ENCODE data around the gene MAD1L1. TPM values are rescaled to one million over a fixed set of nuclear protein-coding genes. Genes with fewer than 3 reads are reported as not detected.

Gene MAD1L1
- total and polyA plus RNA-seq, 2 of the 13 experiments (the other 11 are each of a cell fraction or from before 2014, with no cell fraction given): 17.4 to 64.7 TPM

- intact Hi-C loops (cut with micrococcal nuclease; ENCODE audit: unreplicated experiment) (no loop called here), in situ Hi-C loops (cut with HindIII; ENCODE audit: extremely low pct_ligation_motif_present, low pct_unique_long_range_greater_than_20kb) (no loop called here)
- Histone ChIP-seq H3K79me2 (ENCODE audit: insufficient read depth, low read length) (no peaks in the 10 kb centered on the region), H2AFZ (ENCODE audit: low read length) (no peak overlapping the region), H3K36me3 (replicated peaks in 1 of 2; ENCODE audit: control insufficient read depth in 1 of 2, insufficient read depth in 2 of 2, low read length in 2 of 2) (no peaks in the 10 kb centered on the region), H3K4me1 (ENCODE audit: insufficient read depth, low read length) (peaks cover 10% of the 10 kb centered on the region), H3K27me3 (ENCODE audit: control insufficient read depth in 1 of 2, insufficient read depth in 2 of 2, low read length in 2 of 2) (no peaks in the 10 kb centered on the region; a peak in 1 of 5 replicates), H3K27ac (ENCODE audit: extremely low read length, insufficient read depth, low read length) (no peak overlapping the region), H3K4me2 (ENCODE audit: low read depth, low read length) (no peak overlapping the region), H3K9ac (ENCODE audit: insufficient read depth, low read depth, low read length) (no peak overlapping the region), H3K9me3 (ENCODE audit: low read length) (no peaks in the 10 kb centered on the region), H3K4me3 (replicated peaks in 1 of 3; ENCODE audit: insufficient read depth in 1 of 3, low read depth in 2 of 3, low read length in 3 of 3) (no peak overlapping the region), H4K20me1 (ENCODE audit: insufficient read depth, low read length) (no peaks in the 10 kb centered on the region)
- 98% methylated on average over 8 of the region's 19 CpGs for WGBS (ENCODE audit: low lambda C conversion rate)
- ChIA-PET CTCF (ENCODE audit: low intra/inter-chr PET ratio, low total read pairs) (no interaction called here), POLR2A (no interaction called here)
- BruUV-seq (replicated peaks): no TSS peak
- DNase-seq (ENCODE audit: low spot score) (no peak), FAIRE-seq (no peak), ATAC-seq (no peak)
- no peak for TF ChIP-seq GLI4 (CRISPR knock-in tag; IDR thresholded peaks at IDR 0.05; ENCODE audit: borderline replicate concordance)
- no peak for TF ChIP-seq ZNF274 (CRISPR knock-in tag; IDR thresholded peaks at IDR 0.05)
- no peak for TF ChIP-seq SOX6 (IDR thresholded peaks at IDR 0.05)
- TF ChIP-seq SOX6 (CRISPR knock-in tag; IDR thresholded peaks at IDR 0.05): no peak
- TF ChIP-seq ZBTB26 (CRISPR knock-in tag; IDR thresholded peaks at IDR 0.05; ENCODE audit: borderline replicate concordance): no peak
- no peak for TF ChIP-seq ATF3 (CRISPR knock-in tag; IDR thresholded peaks at IDR 0.05)
- TF ChIP-seq CBX2 (IDR thresholded peaks at IDR 0.05; ENCODE audit: low read depth, low read length): no peak
- TF ChIP-seq CBX2 (CRISPR knock-in tag; IDR thresholded peaks at IDR 0.05; ENCODE audit: low read depth): no peak
- no peak for TF ChIP-seq ZNF33A (CRISPR knock-in tag; IDR thresholded peaks at IDR 0.05; ENCODE audit: borderline replicate concordance)
- no peak for TF ChIP-seq E2F2 (CRISPR knock-in tag; IDR thresholded peaks at IDR 0.05; ENCODE audit: borderline replicate concordance)
- no peak for TF ChIP-seq ZNF350 (CRISPR knock-in tag; IDR thresholded peaks at IDR 0.05; ENCODE audit: borderline replicate concordance, low read depth)
- no peak for TF ChIP-seq AHDC1 (CRISPR knock-in tag; IDR thresholded peaks at IDR 0.05; ENCODE audit: borderline replicate concordance)
- no peak for TF ChIP-seq MZF1 (CRISPR knock-in tag; IDR thresholded peaks at IDR 0.05; ENCODE audit: borderline replicate concordance)
- no peak for TF ChIP-seq ZNF580 (CRISPR knock-in tag; IDR thresholded peaks at IDR 0.05; ENCODE audit: borderline replicate concordance, low read depth)
- no peak for TF ChIP-seq ZNF282 (IDR thresholded peaks at IDR 0.05; ENCODE audit: partially characterized antibody)
- TF ChIP-seq ZNF652 (CRISPR knock-in tag; IDR thresholded peaks at IDR 0.05; ENCODE audit: borderline replicate concordance, low read depth): no peak
- TF ChIP-seq ZNF724P (CRISPR knock-in tag; IDR thresholded peaks at IDR 0.05; ENCODE audit: borderline replicate concordance): no peak
Measured at GRCh38 chr7:1861799-1862458, 370.8 kb downstream of the MAD1L1 start.

Data from HepG2 (cell line).